ENCODE data around the gene PRPSAP1. TPM values are rescaled to one million over a fixed set of nuclear protein-coding genes. Genes with fewer than 3 reads are reported as not detected.

The PRPSAP1 gene
- total RNA-seq, 4 donors from 2014 or later: 35.8 to 72.3 (median 62.2) TPM

DNA sequence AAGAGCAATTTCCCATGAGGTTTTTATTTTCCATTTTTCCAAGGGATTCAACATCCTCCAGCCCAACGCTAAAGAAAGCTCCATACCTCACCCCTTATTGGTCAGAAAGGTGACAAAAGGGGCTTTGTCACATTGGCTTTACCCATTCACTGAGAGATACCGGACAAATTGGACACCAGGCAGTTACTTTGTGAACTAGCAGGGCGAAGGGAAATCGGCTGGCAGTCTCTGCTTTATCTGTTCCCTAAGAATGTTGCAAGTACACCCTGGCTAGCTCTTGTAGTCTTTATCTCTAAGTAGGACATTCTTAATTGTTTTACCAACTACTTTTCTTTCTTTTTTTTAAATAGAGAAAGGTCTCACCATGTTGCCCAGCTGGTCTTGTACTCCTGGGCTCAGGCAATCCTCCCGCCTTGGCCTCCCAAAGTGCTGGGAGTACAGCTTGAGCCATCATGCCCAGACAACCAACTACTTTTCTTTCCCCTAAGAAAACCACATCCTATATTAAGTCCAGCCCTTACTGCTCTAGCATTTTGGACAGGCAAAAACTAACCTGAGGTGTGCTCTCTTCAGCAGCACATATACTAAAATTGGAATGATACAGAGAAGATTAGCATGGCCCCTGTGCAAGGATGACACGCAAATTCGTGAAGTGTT lies 16.8 kb downstream of the PRPSAP1 start:
- intact Hi-C loops (cut with DNase I; ENCODE audit: low total_unique reads): no loop called here
- TF ChIP-seq, protein P1, sequence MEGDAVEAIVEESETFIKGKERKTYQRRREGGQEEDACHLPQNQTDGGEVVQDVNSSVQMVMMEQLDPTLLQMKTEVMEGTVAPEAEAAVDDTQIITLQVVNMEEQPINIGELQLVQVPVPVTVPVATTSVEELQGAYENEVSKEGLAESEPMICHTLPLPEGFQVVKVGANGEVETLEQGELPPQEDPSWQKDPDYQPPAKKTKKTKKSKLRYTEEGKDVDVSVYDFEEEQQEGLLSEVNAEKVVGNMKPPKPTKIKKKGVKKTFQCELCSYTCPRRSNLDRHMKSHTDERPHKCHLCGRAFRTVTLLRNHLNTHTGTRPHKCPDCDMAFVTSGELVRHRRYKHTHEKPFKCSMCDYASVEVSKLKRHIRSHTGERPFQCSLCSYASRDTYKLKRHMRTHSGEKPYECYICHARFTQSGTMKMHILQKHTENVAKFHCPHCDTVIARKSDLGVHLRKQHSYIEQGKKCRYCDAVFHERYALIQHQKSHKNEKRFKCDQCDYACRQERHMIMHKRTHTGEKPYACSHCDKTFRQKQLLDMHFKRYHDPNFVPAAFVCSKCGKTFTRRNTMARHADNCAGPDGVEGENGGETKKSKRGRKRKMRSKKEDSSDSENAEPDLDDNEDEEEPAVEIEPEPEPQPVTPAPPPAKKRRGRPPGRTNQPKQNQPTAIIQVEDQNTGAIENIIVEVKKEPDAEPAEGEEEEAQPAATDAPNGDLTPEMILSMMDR (IDR thresholded peaks at IDR 0.05): no peak
- no peak for TF ChIP-seq POLR2A (IDR thresholded peaks at IDR 0.05)
- H3K4me3 ChIP-seq (ENCODE audit: low read depth, poor library complexity, severe bottlenecking): no peak overlapping the region
- DNase-seq (ENCODE audit: low spot score in 2 of 2): peak in 1 of 2 donors; percentile 46
- 87 to 91% methylated on average over 7 of the region's 7 CpGs for WGBS, 2 donors

DNA sequence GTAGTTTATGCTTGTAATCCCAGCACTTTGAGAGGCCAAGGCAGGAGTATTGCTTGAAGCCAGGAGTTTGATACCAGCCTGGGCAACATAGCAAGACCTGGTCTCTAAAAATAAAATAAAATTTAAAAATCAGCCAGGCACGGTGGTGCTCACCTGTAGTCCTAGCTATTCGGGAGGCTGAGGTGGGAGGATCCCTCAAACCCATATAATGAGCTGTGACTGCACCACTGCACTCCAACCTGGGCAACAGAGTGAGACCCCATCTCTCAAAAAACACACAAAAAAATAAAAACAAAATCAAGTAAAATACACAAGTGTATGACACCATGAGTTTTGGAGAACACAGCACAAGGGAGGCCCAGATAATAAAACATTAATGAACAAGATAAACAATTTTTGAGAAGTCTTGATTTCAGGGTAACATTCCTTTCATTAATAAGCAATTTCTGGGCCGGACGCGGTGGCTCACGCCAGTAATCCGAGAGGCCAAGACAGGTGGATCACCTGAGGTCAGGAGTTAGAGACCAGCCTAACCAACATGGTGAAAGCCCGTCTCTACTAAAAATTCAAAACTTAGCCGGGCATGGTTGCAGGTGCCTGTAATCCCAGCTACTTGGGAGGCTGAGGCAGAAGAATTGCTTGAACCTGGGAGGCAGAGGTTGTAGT lies 17.9 kb downstream of the PRPSAP1 start:
- intact Hi-C loops (cut with DNase I; ENCODE audit: low total_unique reads): no loop called here
- DNase-seq (ENCODE audit: low spot score in 2 of 2): peak in 1 of 2 donors; percentile 43
- TF ChIP-seq POLR2A (IDR thresholded peaks at IDR 0.05): no peak
- TF ChIP-seq, protein P1 (IDR thresholded peaks at IDR 0.05): no peak
- no peak overlapping the region for H3K4me3 ChIP-seq (ENCODE audit: low read depth, poor library complexity, severe bottlenecking)
- 98 to 99% methylated on average over 9 of the region's 9 CpGs for WGBS, 2 donors

DNA sequence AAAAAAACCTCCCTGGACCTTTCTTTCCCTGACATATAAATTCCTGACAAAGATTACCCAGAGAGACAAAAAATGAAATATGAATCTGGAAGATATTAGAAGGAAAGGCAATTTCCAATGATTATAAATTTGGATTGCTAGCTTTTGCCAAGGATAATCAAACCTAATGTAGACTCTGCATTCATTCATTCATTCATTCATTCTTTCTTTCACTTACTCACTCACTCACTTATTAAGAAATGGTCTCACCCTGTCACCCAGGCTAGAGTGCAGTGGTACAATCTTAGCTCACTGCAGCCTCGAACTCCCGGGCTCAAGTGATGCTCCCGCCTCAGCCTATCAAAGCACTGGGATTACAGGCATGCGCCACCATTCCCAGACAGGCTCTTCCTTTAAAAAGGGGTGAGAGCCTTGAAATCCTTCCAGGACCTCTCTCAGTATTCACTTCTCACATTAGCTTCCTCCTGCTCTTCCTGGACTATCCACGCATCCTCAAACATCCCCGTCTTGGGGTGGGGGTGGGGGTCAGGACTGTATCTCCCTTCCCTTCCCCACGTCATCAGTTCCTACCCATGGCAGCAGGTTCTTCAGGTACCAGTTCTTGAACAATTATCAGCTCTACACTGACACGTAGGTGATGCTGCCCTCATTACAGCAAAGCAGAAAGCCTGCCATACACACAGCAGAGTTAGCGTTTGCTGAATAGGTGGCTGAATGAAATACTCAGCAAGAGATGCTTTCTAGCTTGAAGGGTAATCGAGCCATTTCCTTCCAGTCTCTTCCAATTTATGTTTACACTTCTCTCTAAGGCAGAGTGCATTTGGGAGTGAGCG lies 19.8 kb downstream of the PRPSAP1 start:
- no peak for TF ChIP-seq POLR2A (IDR thresholded peaks at IDR 0.05)
- TF ChIP-seq, protein P1 (IDR thresholded peaks at IDR 0.05): no peak
- DNase-seq (ENCODE audit: low spot score in 2 of 2): no peak
- 86 to 89% methylated on average over 11 of the region's 11 CpGs for WGBS, 2 donors
- intact Hi-C loops (cut with DNase I; ENCODE audit: low total_unique reads): no loop called here
- H3K4me3 ChIP-seq (ENCODE audit: low read depth, poor library complexity, severe bottlenecking): no peak overlapping the region

DNA sequence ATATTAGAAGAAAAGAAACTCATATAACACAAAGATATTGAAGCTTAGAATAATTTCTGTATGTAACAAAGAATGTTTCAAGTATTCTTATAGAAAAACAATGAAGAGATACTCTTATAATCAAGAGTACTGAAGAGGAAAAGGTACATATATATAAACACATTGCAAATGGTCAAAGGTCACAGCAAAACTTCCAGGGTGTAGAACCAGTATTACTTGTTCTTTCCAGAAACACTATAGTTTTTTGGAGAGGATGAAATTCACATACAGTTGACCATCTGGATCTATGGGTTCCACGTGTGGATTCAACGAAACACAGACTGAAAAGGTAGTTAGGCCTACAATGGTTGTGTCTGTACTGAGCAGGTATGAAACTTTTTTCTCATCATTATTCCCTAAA lies 22.6 kb downstream of the PRPSAP1 start:
- intact Hi-C loops (cut with DNase I; ENCODE audit: low total_unique reads): no loop called here
- WGBS, 2 donors: 79 to 88% methylated on average over 2 of the region's 2 CpGs
- no peak for DNase-seq (ENCODE audit: low spot score in 2 of 2)
- H3K4me3 ChIP-seq (ENCODE audit: low read depth, poor library complexity, severe bottlenecking): no peak overlapping the region
- TF ChIP-seq, protein P1 (IDR thresholded peaks at IDR 0.05): no peak

DNA sequence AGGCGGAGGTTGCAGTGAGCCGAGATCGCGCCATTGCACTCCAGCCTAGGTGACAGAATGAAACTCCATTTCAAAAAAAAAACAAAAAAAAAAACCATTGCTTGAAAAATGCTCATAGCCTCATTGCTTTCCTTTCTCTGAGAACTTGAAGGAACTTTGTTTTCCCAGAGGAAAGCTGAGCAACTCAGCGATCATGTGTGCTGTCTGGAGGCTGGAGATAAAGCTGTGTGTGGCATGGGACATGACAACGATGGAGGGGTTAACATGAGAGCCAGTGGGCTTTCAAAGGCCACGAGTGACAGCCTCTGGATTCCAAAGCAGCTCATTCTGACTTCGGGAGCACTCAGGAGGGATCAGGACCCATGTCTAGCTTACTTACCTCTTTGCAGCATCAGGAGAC lies 24.1 kb downstream of the PRPSAP1 start:
- H3K4me3 ChIP-seq (ENCODE audit: low read depth, poor library complexity, severe bottlenecking): no peak overlapping the region
- peak in 1 of 2 donors; percentile 32 for DNase-seq (ENCODE audit: low spot score in 2 of 2)
- 91% methylated on average over 8 of the region's 8 CpGs for WGBS, 2 donors
- intact Hi-C loops (cut with DNase I; ENCODE audit: low total_unique reads): no loop called here
- TF ChIP-seq POLR2A (IDR thresholded peaks at IDR 0.05): no peak
- TF ChIP-seq, protein P1 (IDR thresholded peaks at IDR 0.05): no peak
